ENCODE data around the gene UBE3B. TPM values are rescaled to one million over a fixed set of nuclear protein-coding genes. Genes with fewer than 3 reads are reported as not detected.

The UBE3B gene
- total and polyA plus RNA-seq, 4 donors: 10.0 to 58.9 (median 26.8) TPM

DNA sequence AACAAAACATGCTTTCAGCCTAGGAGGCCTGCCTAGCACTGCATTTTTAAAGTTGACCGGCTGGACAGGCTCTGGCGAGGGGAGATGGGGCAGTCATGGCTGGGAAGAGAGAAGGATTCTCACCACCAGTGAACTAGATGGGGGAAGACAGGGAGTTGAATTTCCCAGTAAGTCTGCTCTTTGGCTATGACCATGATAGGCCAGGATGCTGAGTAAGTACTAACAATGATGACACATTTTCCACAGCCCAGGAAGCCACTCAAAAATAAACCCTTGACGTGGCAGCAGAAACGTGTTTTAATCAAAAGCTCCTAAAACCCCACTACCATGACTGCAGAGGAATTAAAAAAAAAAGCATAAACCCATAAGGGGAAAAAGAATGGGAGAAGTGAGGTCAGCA is 19.3 kb upstream of the UBE3B start:
- H3K27me3 ChIP-seq (ENCODE audit: control insufficient read depth in 3 of 3, insufficient read depth in 3 of 3, low read length in 2 of 3): no peaks in the 10 kb centered on the region
- peaks cover 15 to 35% (median 31%) of the 10 kb centered on the region in 5 donors for H3K4me1 ChIP-seq (ENCODE audit: control insufficient read depth in 5 of 5, insufficient read depth in 5 of 5, low read length in 5 of 5)
- peaks cover 27 to 46% (median 33%) of the 10 kb centered on the region in 4 donors for H3K36me3 ChIP-seq (ENCODE audit: control insufficient read depth in 4 of 4, insufficient read depth in 4 of 4, low read length in 4 of 4)
- DNase-seq (no peak), ATAC-seq (ENCODE audit: insufficient read depth, low FRiP score) (no peak)
- H3K4me3 ChIP-seq: no peak overlapping the region
- H3K9me3 ChIP-seq (ENCODE audit: control insufficient read depth in 4 of 4, insufficient read depth in 3 of 4, low read length in 3 of 4): no peaks in the 10 kb centered on the region
- no peak overlapping the region for H3K9ac ChIP-seq (ENCODE audit: insufficient read depth in 1 of 2, low read length in 2 of 2)
- 68 to 81% methylated on average over 4 of the region's 4 CpGs for WGBS, 2 donors
- TF ChIP-seq, protein P1, sequence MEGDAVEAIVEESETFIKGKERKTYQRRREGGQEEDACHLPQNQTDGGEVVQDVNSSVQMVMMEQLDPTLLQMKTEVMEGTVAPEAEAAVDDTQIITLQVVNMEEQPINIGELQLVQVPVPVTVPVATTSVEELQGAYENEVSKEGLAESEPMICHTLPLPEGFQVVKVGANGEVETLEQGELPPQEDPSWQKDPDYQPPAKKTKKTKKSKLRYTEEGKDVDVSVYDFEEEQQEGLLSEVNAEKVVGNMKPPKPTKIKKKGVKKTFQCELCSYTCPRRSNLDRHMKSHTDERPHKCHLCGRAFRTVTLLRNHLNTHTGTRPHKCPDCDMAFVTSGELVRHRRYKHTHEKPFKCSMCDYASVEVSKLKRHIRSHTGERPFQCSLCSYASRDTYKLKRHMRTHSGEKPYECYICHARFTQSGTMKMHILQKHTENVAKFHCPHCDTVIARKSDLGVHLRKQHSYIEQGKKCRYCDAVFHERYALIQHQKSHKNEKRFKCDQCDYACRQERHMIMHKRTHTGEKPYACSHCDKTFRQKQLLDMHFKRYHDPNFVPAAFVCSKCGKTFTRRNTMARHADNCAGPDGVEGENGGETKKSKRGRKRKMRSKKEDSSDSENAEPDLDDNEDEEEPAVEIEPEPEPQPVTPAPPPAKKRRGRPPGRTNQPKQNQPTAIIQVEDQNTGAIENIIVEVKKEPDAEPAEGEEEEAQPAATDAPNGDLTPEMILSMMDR (IDR thresholded peaks at IDR 0.05; ENCODE audit: control extremely low read depth, extremely low read depth): no peak
- H3K27ac ChIP-seq (ENCODE audit: low read depth in 1 of 2, low read length in 1 of 2): peak overlapping the region in 1 of 2 donors; percentile 81

DNA sequence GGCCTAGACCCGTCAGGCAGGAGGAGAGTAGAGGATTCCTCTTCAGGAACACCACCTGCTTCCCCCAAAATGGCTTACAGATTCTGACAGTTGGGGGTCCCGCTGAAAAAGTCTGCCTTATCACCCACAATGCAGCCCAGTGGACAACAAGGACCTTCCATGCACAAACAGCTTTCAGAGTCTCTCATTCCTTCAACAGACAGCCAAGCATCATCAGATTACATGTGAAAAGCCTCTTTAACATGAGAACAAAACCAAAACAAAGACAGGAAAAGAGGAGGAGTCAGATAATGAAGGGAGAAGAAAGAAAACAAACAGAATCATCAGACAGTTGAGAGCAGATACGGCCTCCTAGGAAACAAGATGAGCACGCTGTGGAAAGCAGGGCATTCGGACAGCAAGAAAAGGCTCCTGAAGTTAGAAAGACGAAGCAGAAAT is 18.6 kb upstream of the UBE3B start:
- H3K4me3 ChIP-seq: no peak overlapping the region
- no peaks in the 10 kb centered on the region for H3K9me3 ChIP-seq (ENCODE audit: control insufficient read depth in 4 of 4, insufficient read depth in 3 of 4, low read length in 3 of 4)
- H3K27me3 ChIP-seq (ENCODE audit: control insufficient read depth in 3 of 3, insufficient read depth in 3 of 3, low read length in 2 of 3): no peaks in the 10 kb centered on the region
- 64 to 73% methylated on average over 6 of the region's 6 CpGs for WGBS, 2 donors
- ATAC-seq (ENCODE audit: insufficient read depth, low FRiP score) (no peak), DNase-seq (peak in 1 of 3 donors; percentile 18)
- H3K9ac ChIP-seq (ENCODE audit: insufficient read depth in 1 of 2, low read length in 2 of 2): no peak overlapping the region
- TF ChIP-seq, protein P1 (IDR thresholded peaks at IDR 0.05; ENCODE audit: control extremely low read depth, extremely low read depth): no peak
- H3K36me3 ChIP-seq (ENCODE audit: control insufficient read depth in 4 of 4, insufficient read depth in 4 of 4, low read length in 4 of 4): peaks cover 26 to 41% (median 29%) of the 10 kb centered on the region in 4 donors
- H3K27ac ChIP-seq (ENCODE audit: low read depth in 1 of 2, low read length in 1 of 2): peak overlapping the region in 1 of 2 donors; percentile 81
- H3K4me1 ChIP-seq (ENCODE audit: control insufficient read depth in 5 of 5, insufficient read depth in 5 of 5, low read length in 5 of 5): peaks cover 20 to 41% (median 34%) of the 10 kb centered on the region in 5 donors

DNA sequence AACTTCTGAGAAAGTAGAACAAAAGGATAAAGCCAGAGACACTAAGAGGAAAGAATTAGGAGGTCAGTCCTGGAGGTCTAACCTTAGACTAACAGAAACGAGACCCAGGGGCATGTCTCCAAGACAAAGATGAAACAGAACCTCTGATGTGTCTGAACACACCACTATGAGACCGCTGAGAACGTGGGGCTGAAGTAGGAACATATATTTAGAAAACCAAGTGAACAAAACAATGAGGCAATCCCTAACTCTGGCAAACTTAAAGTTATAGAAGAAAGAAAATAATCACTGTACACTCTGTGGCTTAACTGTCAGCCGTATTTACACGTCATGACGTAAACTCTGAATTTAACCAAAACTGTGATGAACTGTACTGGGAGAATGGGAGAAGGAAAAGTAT is 18.2 kb upstream of the UBE3B start:
- no peak overlapping the region for H3K4me3 ChIP-seq
- WGBS, 2 donors: 72% methylated on average over 6 of the region's 6 CpGs
- H3K9ac ChIP-seq (ENCODE audit: insufficient read depth in 1 of 2, low read length in 2 of 2): no peak overlapping the region

More for the DNA sequence above, 18.2 kb upstream of the UBE3B start:
- Histone ChIP-seq H3K9me3 (ENCODE audit: control insufficient read depth in 4 of 4, insufficient read depth in 3 of 4, low read length in 3 of 4) (no peaks in the 10 kb centered on the region), H3K4me1 (ENCODE audit: control insufficient read depth in 5 of 5, insufficient read depth in 5 of 5, low read length in 5 of 5) (peaks cover 25 to 46% (median 37%) of the 10 kb centered on the region in 5 donors), H3K27ac (ENCODE audit: low read depth in 1 of 2, low read length in 1 of 2) (peak overlapping the region in 1 of 2 donors; percentile 62), H3K27me3 (ENCODE audit: control insufficient read depth in 3 of 3, insufficient read depth in 3 of 3, low read length in 2 of 3) (no peaks in the 10 kb centered on the region), H3K36me3 (ENCODE audit: control insufficient read depth in 4 of 4, insufficient read depth in 4 of 4, low read length in 4 of 4) (peaks cover 23 to 37% (median 26%) of the 10 kb centered on the region in 4 donors)
- TF ChIP-seq, protein P1 (IDR thresholded peaks at IDR 0.05; ENCODE audit: control extremely low read depth, extremely low read depth): no peak
- no peak for DNase-seq
- ATAC-seq (ENCODE audit: insufficient read depth, low FRiP score): no peak
